WERI-Rb-1 (cell line): Measurements from ENCODE around the gene TMEM229A.
"Not testable (repeated sequence)": the region's sequence is repeated elsewhere in the genome, so short reads cannot be mapped to it uniquely, and the experiment has no call there.

ENCODE experiments used
- DNase-seq: peaks from one replicate; pipeline ENCODE4 v3.0.0-alpha.2; 2020
- H3K27ac ChIP-seq: fragments of 250-450 bp; sonication (Bioruptor Pico); 2 replicates; pipeline ENCODE4 v1.5.1; 2020; ENCODE audit warnings: mild to moderate bottlenecking, moderate library complexity
- H3K27me3 ChIP-seq: fragments of 250-450 bp; sonication (Bioruptor Pico); 2 replicates; pipeline ENCODE4 v1.5.1; 2021; ENCODE audit warnings: mild to moderate bottlenecking, low read depth, moderate library complexity; ENCODE audit not compliant: insufficient read depth, severe bottlenecking
- H3K36me3 ChIP-seq: fragments of 250-450 bp; sonication (Bioruptor Pico); 2 replicates; pipeline ENCODE4 v1.5.1; 2020; ENCODE audit warnings: mild to moderate bottlenecking, moderate library complexity
- H3K4me3 ChIP-seq: 2 replicates; pipeline ENCODE4 v1.5.1; 2011; ENCODE audit warnings: low read depth, mild to moderate bottlenecking, control low read depth, low read length
- H3K9me3 ChIP-seq: fragments of 250-450 bp; sonication (Bioruptor Pico); 2 replicates; pipeline ENCODE4 v1.5.1; 2021; ENCODE audit warnings: mild to moderate bottlenecking, moderate library complexity; ENCODE audit not compliant: severe bottlenecking
- TF ChIP-seq, protein P1 (sequence below): IDR thresholded peaks from 2 replicates; pipeline ENCODE4 v1.5.1; 2011; ENCODE audit warnings: low read depth, mild to moderate bottlenecking, control low read depth, inconsistent platforms, low read length

TMEM229A gene

GRCh38 chr7:124057872-124058271 lies 25.0 kb upstream of the TMEM229A start:
- no peaks in the 10 kb centered on the region for H3K27me3 ChIP-seq
- no peaks in the 10 kb centered on the region for H3K36me3 ChIP-seq
- DNase-seq = no peak
- H3K27ac ChIP-seq = no peak overlapping the region
- no peak overlapping the region for H3K4me3 ChIP-seq
- H3K9me3 ChIP-seq = no peaks in the 10 kb centered on the region
- TF ChIP-seq, protein P1, sequence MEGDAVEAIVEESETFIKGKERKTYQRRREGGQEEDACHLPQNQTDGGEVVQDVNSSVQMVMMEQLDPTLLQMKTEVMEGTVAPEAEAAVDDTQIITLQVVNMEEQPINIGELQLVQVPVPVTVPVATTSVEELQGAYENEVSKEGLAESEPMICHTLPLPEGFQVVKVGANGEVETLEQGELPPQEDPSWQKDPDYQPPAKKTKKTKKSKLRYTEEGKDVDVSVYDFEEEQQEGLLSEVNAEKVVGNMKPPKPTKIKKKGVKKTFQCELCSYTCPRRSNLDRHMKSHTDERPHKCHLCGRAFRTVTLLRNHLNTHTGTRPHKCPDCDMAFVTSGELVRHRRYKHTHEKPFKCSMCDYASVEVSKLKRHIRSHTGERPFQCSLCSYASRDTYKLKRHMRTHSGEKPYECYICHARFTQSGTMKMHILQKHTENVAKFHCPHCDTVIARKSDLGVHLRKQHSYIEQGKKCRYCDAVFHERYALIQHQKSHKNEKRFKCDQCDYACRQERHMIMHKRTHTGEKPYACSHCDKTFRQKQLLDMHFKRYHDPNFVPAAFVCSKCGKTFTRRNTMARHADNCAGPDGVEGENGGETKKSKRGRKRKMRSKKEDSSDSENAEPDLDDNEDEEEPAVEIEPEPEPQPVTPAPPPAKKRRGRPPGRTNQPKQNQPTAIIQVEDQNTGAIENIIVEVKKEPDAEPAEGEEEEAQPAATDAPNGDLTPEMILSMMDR = no peak

- TF ChIP-seq, protein P1 = no peak
- H3K36me3 ChIP-seq = no peaks in the 10 kb centered on the region
- no peak overlapping the region for H3K27ac ChIP-seq
- no peaks in the 10 kb centered on the region for H3K27me3 ChIP-seq
- H3K9me3 ChIP-seq = no peaks in the 10 kb centered on the region
- H3K4me3 ChIP-seq = no peak overlapping the region
- no peak for DNase-seq
Observed at GRCh38 chr7:124056234-124056633, 23.4 kb upstream of the TMEM229A start.

DNA sequence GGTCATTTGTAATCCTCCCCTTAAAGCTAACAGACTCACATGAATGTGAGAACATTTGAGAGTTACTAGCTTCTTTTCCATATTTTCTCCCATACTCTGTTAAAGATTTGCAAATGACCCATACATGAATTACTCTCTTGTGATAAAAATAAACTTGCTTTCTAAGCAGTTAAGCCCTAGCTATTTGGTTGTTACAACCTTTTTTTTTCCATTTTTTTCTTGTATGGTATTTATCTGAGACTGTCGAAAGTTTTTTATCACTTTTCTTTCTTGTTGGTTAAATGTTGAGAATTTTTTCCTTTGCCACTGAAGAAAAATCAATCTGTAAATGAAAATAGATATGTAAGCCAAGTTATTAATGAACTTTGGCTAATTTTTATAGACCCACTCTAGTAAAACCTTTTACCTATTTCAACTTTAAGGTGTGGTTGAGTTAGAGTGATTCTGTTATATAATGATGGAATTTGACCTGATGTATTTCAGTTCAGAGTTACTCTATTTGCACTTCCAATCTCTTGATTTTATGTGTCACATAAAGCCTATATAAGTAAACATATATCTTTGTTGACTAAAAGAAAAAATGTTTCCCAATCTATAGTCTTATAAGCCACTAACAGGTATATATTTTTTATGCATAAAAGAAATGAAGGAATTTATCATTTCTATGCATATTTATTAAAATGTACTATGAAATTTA lies 19.0 kb upstream of the TMEM229A start:
- H3K27me3 ChIP-seq = no peaks in the 10 kb centered on the region
- H3K36me3 ChIP-seq = no peaks in the 10 kb centered on the region
- H3K4me3 ChIP-seq = no peak overlapping the region
- TF ChIP-seq, protein P1 = no peak
- DNase-seq = no peak
- no peak overlapping the region for H3K27ac ChIP-seq
- no peaks in the 10 kb centered on the region for H3K9me3 ChIP-seq

DNA sequence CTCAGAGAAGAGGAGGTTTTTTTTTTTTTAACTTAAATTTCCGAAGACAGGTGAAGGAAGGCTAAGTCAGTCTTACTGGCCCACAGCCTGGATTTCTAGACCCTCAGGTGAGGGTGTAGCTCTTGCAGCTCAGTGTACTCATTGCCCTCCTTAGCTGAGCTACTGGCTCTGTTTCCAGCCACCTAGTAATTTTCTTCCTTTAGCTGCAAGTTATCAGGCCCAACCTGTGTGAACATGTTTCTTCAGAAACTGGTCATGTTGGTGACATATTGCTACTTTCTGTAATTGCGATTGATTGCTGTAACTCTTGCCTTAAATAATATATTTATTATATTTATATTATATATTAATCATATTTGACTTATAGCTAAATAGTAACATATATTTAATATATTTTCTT lies 10.0 kb upstream of the TMEM229A start:
- Histone ChIP-seq H3K36me3 (no peaks in the 10 kb centered on the region), H3K27ac (no peak overlapping the region), H3K27me3 (no peaks in the 10 kb centered on the region), H3K9me3 (no peaks in the 10 kb centered on the region), H3K4me3 (no peak overlapping the region)
- no peak for DNase-seq
- TF ChIP-seq, protein P1 = no peak

DNA sequence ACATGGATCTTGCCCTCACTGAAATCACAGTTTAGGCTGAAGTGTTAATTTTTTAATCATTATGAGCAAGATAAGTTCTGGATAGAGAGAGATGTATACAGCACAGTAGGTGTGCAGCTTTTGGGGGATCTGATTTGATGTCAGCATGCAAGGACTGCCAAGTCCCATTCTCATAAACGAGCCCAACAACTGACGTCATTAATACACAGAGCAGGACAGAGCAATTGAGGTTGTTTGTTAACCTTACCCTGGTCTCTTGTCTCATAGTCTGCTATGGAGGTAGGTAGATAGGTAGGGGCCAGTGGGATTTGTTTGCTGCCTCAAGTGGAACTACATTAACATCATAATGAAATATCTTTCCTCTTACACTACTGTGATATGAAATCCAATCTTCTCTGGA lies 8.6 kb upstream of the TMEM229A start:
- Histone ChIP-seq H3K36me3 (no peaks in the 10 kb centered on the region), H3K9me3 (no peaks in the 10 kb centered on the region), H3K27me3 (no peaks in the 10 kb centered on the region), H3K4me3 (no peak overlapping the region), H3K27ac (no peak overlapping the region)
- DNase-seq = no peak
- TF ChIP-seq, protein P1 = no peak

DNA sequence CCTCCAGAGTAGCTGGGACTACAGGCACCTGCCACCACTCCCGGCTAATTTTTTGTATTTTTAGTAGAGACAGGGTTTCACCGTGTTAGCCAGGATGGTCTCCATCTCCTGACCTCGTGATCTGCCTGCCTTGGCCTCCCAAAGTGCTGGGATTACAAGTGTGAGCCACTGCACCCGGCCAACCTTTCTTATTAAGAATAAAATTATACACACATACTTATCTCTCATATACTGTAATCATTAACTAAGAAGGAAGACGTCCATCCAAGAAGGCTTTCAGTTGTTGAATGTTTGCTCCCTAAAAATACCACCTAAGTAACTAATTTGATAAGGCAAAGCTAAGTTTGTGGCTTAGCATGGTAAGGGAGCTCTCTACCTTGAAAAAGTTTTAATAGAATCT lies 5.0 kb upstream of the TMEM229A start:
- DNase-seq, H3K9me3 ChIP-seq, H3K27ac ChIP-seq, H3K36me3 ChIP-seq, H3K27me3 ChIP-seq, H3K4me3 ChIP-seq: not testable (repeated sequence)
